Thymus (tissue), 11 donors: Measurements from ENCODE around the gene BCL2A1. TPM values are rescaled to one million over a fixed set of nuclear protein-coding genes. Genes with fewer than 3 reads are reported as not detected.
"Not testable (repeated sequence)": the region's sequence is repeated elsewhere in the genome, so short reads cannot be mapped to it uniquely, and the experiment has no call there.

Experiments
- DNase-seq, 9 donors: peaks; one replicate each; pipeline ENCODE4 v3.0.0-alpha.2; 2013; ENCODE audit warnings: low spot score in 9 of 9, low read depth in 6 of 9, missing footprints in 1 of 9
- H3K27ac ChIP-seq, 2 donors: one replicate each; pipeline ENCODE4 v1.5.1; 2013; ENCODE audit warnings: control low read depth in 1 of 2, low read depth in 1 of 2, low read length in 1 of 2, mild to moderate bottlenecking in 1 of 2, moderate library complexity in 1 of 2
- H3K27me3 ChIP-seq, 2 donors: one replicate each; pipeline ENCODE4 v1.5.1; 2013; ENCODE audit warnings: low read length in 1 of 2; ENCODE audit not compliant: control insufficient read depth in 2 of 2, insufficient read depth in 1 of 2
- H3K36me3 ChIP-seq, 2 donors: one replicate each; pipeline ENCODE4 v1.5.1; 2013; ENCODE audit warnings: low read length in 1 of 2, mild to moderate bottlenecking in 1 of 2, moderate library complexity in 1 of 2; ENCODE audit not compliant: control insufficient read depth in 2 of 2, insufficient read depth in 2 of 2
- H3K4me1 ChIP-seq, 2 donors: one replicate each; pipeline ENCODE4 v1.5.1; 2013; ENCODE audit warnings: low read length in 2 of 2; ENCODE audit not compliant: control insufficient read depth in 2 of 2, insufficient read depth in 2 of 2
- H3K4me3 ChIP-seq, 2 donors: one replicate each; pipeline ENCODE4 v1.5.1; 2013; ENCODE audit warnings: low read length in 2 of 2, control low read depth in 1 of 2, mild to moderate bottlenecking in 1 of 2
- H3K9me3 ChIP-seq, 2 donors: one replicate each; pipeline ENCODE4 v1.5.1; 2013; ENCODE audit warnings: low read length in 1 of 2, mild to moderate bottlenecking in 1 of 2; ENCODE audit not compliant: control insufficient read depth in 2 of 2, insufficient read depth in 1 of 2
- WGBS: extraction: QIAGEN DNeasy Blood & Tissue Kit; methylation state at CpG from one replicate; pipeline ENCODE4 v1.1.7; 2013; 5-methylcytosine and 5-hydroxymethylcytosine counted together
- polyA plus RNA-seq: library from polyadenylated mRNA; stranded (reverse); fragments of 200-250 nt; gene quantifications from one replicate; pipeline ENCODE4 v1.2.3, GENCODE V29; 2013
- total RNA-seq: library from RNA; stranded (reverse); fragments of 120-200 nt; gene quantifications from one replicate; pipeline ENCODE4 v1.2.4, GENCODE V29; 2013
- donor health status: healthy.

BCL2A1 gene
- total and polyA plus RNA-seq, 2 donors, result 25.5 to 30.5 TPM

GRCh38 chr15:79967298-79968182, 3.5 kb downstream of the BCL2A1 start:
- 94% methylated on average over 10 of the region's 10 CpGs for WGBS
- no peaks in the 10 kb centered on the region for H3K36me3 ChIP-seq
- no peak for DNase-seq
- H3K27me3 ChIP-seq, result no peaks in the 10 kb centered on the region
- H3K4me3 ChIP-seq, result no peak overlapping the region
- H3K9me3 ChIP-seq, result no peaks in the 10 kb centered on the region
- H3K4me1 ChIP-seq, result peaks cover 3 to 4% of the 10 kb centered on the region in 2 donors
- no peak overlapping the region for H3K27ac ChIP-seq

GRCh38 chr15:79966634-79967297, 4.2 kb downstream of the BCL2A1 start:
- DNase-seq, result no peak
- Histone ChIP-seq H3K27ac (no peak overlapping the region), H3K36me3 (no peaks in the 10 kb centered on the region), H3K27me3 (no peaks in the 10 kb centered on the region), H3K9me3 (no peaks in the 10 kb centered on the region), H3K4me1 (peaks cover 3 to 4% of the 10 kb centered on the region in 2 donors), H3K4me3 (no peak overlapping the region)
- WGBS, result 87% methylated on average over 7 of the region's 7 CpGs

DNA sequence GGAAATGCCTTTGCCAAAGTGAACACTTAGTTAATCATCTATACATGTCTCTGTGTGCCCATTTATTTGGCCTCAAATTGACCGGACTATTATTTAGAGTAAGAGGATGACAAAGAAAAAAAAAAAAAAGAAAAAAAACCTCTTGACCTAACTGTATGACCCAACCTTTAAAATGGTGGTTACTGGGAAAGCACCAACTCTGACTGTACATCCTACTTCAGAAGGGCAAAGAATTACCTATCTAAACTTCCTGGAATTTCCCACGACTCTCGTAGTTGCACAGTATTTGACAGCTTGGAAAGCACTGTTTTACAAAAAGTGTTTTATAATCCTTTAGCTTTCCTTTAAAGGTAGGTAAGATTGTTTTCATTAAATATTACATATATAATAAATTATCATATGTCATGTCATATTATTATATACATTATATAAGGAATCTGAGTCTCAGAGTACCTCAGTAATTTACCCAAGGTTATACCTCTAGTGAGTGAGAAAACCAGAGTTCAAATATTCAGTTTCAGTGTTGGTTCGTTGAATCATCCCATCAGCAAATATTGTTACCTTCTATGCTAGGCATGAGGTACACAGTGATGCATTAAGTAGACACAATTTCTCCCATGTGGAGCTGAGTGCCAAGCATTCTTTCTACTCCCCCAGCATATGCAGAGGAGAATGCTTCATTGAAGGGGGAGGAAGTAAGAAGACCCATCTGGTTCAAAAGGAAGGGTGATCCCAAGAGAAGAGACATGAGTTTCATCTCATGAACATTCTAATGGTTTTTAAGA, 5.0 kb downstream of the BCL2A1 start:
- Histone ChIP-seq H3K9me3 (no peaks in the 10 kb centered on the region), H3K27ac (no peak overlapping the region), H3K36me3 (no peaks in the 10 kb centered on the region), H3K4me1 (peaks cover 3 to 4% of the 10 kb centered on the region in 2 donors), H3K27me3 (no peaks in the 10 kb centered on the region), H3K4me3 (no peak overlapping the region)
- 89% methylated on average over 4 of the region's 4 CpGs for WGBS
- DNase-seq, result no peak

GRCh38 chr15:79964232-79964805, 6.7 kb downstream of the BCL2A1 start:
- no peaks in the 10 kb centered on the region for H3K27me3 ChIP-seq
- H3K4me1 ChIP-seq, result peaks cover 0 to 4% of the 10 kb centered on the region in 2 donors
- H3K4me3 ChIP-seq, result no peak overlapping the region
- no peak for DNase-seq
- H3K9me3 ChIP-seq, result no peaks in the 10 kb centered on the region
- H3K27ac ChIP-seq, result no peak overlapping the region
- 96% methylated on average over 6 of the region's 6 CpGs for WGBS
- no peaks in the 10 kb centered on the region for H3K36me3 ChIP-seq

DNA sequence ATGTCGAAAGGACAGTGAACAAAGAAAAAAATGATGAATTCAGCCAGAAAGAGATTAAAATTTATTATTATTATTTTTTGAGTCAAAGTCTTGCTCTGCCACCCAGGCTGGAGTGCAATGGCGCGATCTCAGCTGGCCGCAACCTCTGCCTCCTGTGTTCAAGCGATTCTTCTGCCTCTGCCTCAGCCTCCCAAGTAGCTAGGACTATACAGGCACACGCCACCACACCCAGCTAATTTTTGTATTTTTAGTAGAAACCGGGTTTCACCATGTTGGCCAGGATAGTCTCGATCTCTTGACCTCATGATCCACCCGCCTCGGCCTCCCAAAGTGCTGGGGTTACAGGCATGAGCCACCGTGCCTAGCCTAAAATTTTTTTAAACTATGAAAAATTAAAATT, 8.1 kb downstream of the BCL2A1 start:
- not testable (repeated sequence) for H3K4me1 ChIP-seq, H3K27ac ChIP-seq, H3K36me3 ChIP-seq, H3K27me3 ChIP-seq, H3K4me3 ChIP-seq, DNase-seq, H3K9me3 ChIP-seq
- WGBS, result 97% methylated on average over 11 of the region's 11 CpGs

DNA sequence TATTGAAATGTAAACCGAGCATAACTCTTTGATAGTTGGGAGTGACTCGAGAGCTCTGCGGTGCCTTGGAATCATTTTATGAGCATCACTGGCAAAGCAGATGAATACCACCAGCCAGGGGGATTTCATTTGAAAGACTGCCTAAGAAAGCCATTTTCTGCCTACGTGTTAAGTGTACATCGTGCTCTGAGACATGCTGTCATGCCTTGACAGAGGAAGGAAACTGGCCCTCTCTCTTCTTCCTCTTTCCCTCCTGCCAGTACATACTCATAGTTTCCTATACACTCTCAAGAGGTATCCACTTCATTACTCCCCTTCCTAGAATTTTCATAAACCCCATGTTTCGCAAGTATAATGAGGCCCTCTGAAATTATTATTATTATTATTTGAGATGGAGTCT, 8.8 kb downstream of the BCL2A1 start:
- WGBS, result 91% methylated on average over 6 of the region's 6 CpGs
- no peak overlapping the region for H3K4me3 ChIP-seq

DNA sequence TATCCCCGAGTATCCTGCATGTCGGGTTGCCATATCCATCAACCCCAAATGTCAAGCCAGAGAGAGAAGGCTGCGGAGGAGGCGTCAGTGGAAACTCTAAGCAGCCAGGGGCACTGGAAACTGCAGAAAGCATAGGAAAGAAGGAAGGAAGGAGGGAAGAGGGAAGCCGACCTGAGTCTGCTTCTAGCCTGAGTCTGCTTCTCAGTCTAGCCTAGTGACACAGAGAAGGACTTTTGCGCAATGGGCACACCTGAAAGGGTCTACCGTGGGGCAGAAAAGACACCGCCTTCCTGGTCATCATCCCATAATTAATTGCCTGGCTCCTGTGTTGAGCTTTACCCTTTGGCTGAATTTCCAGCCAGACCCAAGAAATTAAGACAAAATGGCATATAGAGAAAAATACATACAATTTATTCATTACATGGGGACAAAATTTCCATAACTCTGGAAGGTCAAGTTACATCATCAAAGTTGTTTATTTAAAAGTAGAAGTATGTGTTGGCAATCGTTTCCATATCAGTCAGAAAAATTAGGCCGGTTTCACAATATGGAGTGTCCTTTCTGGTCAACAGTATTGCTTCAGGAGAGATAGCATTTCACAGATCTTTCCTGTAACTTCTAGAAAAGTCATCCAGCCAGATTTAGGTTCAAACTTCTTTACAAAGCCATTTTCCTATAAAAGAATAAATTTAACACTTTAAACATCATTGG, 10.3 kb downstream of the BCL2A1 start:
- WGBS, result 94% methylated on average over 10 of the region's 10 CpGs
- H3K9me3 ChIP-seq, result no peaks in the 10 kb centered on the region
- no peaks in the 10 kb centered on the region for H3K27me3 ChIP-seq
- H3K4me1 ChIP-seq, result no peaks in the 10 kb centered on the region
- no peak overlapping the region for H3K27ac ChIP-seq
- H3K36me3 ChIP-seq, result no peaks in the 10 kb centered on the region
- H3K4me3 ChIP-seq, result no peak overlapping the region
- DNase-seq, result no peak

More for the DNA sequence above, 8.8 kb downstream of the BCL2A1 start:
- H3K9me3 ChIP-seq, result no peaks in the 10 kb centered on the region
- DNase-seq, result no peak
- H3K36me3 ChIP-seq, result no peaks in the 10 kb centered on the region
- H3K27ac ChIP-seq, result no peak overlapping the region
- no peaks in the 10 kb centered on the region for H3K27me3 ChIP-seq
- H3K4me1 ChIP-seq, result no peaks in the 10 kb centered on the region

GRCh38 chr15:79957741-79958140, 13.3 kb downstream of the BCL2A1 start:
- no peaks in the 10 kb centered on the region for H3K9me3 ChIP-seq
- no peaks in the 10 kb centered on the region for H3K4me1 ChIP-seq
- no peaks in the 10 kb centered on the region for H3K27me3 ChIP-seq
- no peaks in the 10 kb centered on the region for H3K36me3 ChIP-seq
- no peak overlapping the region for H3K27ac ChIP-seq
- DNase-seq, result no peak
- H3K4me3 ChIP-seq, result no peak overlapping the region
